Stimulated activated CD8-positive, alpha-beta memory T cell treated with anti-CD3 and anti-CD28 coated beads, Interleukin-7, amount 100 ng/mL, for 1 hour (primary cell): ENCODE results near the gene DDX52.
A peak's percentile ranks its signal among the peaks of the same experiment; 100 is the strongest.

Experiments used
- DNase-seq, 2 donors: peaks; one replicate each; pipeline ENCODE4 v3.0.0-alpha.2; 2020; ENCODE audit warnings: low read depth in 2 of 2

DDX52 gene

GRCh38 chr17:37576281-37576680, 67.0 kb downstream of the DDX52 start:
- DNase-seq = no peak

- no peak for DNase-seq
Observed at GRCh38 chr17:37574427-37574826, 68.8 kb downstream of the DDX52 start.

- DNase-seq = no peak
Observed at GRCh38 chr17:37571674-37572073, 71.6 kb downstream of the DDX52 start.

GRCh38 chr17:37570527-37571093, 72.6 kb downstream of the DDX52 start:
- peak in 1 of 2 donors; percentile 5 for DNase-seq

GRCh38 chr17:37568350-37569053, 74.7 kb downstream of the DDX52 start:
- DNase-seq = no peak

- DNase-seq = no peak
Observed at GRCh38 chr17:37567538-37567937, 75.7 kb downstream of the DDX52 start.

- DNase-seq = no peak
Observed at GRCh38 chr17:37567137-37567536, 76.1 kb downstream of the DDX52 start.

GRCh38 chr17:37564252-37564651, 79.0 kb downstream of the DDX52 start:
- no peak for DNase-seq

- DNase-seq = no peak
Observed at GRCh38 chr17:37562016-37562745, 81.1 kb downstream of the DDX52 start.
